HG02759 (cell line): ENCODE measurements around the gene MIB2.

Source experiments
- ATAC-seq: cut with Tn5 transposase; IDR thresholded peaks from one replicate; pipeline ENCODE4 v1.9.1; 2021; ENCODE audit warnings: mild to moderate bottlenecking, moderate library complexity; ENCODE audit not compliant: unreplicated experiment

The MIB2 gene

DNA sequence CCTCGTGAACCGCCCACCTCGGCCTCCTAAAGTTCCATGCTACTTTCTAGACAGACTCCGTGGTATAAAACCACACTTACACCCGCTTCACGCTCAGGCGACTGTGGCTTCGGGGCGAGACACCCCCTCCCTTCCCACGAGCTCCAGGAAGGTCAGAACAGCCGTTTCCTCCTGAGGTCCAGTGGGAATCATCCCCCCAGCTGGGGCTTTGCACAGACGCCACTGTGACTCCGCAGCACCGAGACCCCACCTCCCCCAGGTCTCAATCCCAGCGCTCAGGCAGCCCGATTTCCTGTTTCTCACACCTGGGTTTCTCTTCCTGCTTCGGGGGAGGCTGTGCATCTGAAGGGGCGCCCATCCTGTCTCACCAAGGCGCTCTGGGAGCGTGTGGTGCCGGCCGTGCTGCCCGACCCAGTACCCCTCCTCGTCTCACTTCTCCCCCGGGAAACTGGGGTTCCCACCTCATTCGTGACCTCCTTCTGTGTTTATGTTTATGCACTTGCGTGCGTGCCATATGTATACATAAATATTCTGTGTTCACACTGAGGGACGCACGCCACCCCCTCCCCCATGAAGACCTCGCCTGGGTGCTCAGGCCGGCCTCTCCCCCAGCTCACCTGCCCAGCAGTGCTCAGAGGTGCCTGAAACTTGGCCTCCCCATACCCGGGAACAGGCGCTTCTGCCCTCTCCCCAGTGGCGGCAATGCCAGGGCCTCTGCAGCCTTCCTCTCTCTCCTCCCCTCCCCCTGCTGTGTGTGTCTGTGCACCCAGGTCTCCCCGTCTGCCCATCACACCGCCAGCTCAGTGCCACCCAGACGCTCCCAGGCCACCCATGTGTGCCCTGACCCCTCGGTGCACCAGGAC is 62.6 kb downstream of the MIB2 start:
- peak; percentile 75 for ATAC-seq

DNA sequence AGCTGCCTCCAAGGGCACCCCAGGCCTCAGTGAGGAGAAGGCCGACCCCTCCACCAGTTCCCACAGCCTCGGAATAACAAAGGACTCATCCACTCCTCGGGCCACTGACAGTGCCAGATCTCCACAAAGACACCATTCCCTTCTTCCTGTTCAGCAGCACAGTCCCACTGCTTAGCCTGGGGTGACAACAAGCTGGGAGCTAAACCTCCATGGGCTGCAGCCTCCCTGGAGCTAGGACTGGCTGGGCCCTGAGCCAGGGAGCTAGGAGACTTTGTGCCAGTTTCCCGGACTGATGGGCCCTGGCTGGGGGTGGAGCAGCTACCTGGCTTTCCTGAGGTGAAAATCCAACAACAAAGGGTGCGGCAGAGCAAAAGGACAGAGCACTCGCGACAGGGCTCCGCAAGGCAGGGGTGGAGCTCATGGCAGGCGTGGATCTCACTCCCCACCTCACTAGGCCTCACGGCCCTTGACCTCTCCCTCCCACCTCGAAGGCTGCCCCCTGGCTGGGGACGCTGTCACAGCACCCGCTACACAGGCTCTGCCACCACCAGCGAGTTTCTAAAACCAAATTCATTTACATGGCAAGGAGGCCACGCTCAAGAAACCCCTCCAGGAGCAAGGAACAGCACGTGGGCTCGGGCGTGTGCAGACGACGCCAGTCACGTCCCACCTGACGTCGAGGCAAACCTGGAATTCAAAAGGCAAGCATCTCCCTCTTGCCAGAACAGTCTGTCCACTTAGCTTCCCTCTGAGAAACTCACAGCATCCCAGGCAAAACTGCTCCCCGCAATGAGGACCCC is 63.5 kb downstream of the MIB2 start:
- no peak for ATAC-seq
